Pancreas (tissue), 10 donors: ENCODE measurements around the gene GNGT1. TPM values are rescaled to one million over a fixed set of nuclear protein-coding genes. Genes with fewer than 3 reads are reported as not detected.

Experiments
- ATAC-seq, 4 donors: fragments of 200-7000 bp; cut with Tn5 transposase; one replicate each; pipeline versions ENCODE4 v1.8.0 to v1.9.1; 2020; ENCODE audit warnings: mild to moderate bottlenecking in 4 of 4, moderate library complexity in 4 of 4
- DNase-seq, 6 donors: peaks; one replicate each; pipeline ENCODE4 v3.0.0-alpha.2; 2020
- FAIRE-seq: peaks from 2 replicates; lab custom pipeline; 2012; peaks lifted over from hg19 to GRCh38; lab: Jason Lieb, UNC
- H3K27ac ChIP-seq, 4 donors: fragments of 200-600 bp; sonication (generic); 1 replicate in 3 of 4; 2 replicates in 1 of 4; pipeline versions ENCODE4 v1.5.0 to v1.8.0; 2020
- H3K27me3 ChIP-seq, 4 donors: fragments of 200-600 bp; one replicate each; pipeline ENCODE4 v1.8.0; 2021
- H3K36me3 ChIP-seq, 3 donors: fragments of 200-600 bp; sonication (generic) in 1 of 3; one replicate each; pipeline versions ENCODE4 v1.5.0 to v1.8.0; 2020 to 2021
- H3K4me1 ChIP-seq, 3 donors: fragments of 200-600 bp; one replicate each; pipeline ENCODE4 v1.8.0; 2021
- H3K4me3 ChIP-seq, 4 donors: fragments of 200-600 bp; sonication (generic) in 2 of 4; one replicate each; pipeline versions ENCODE4 v1.5.0 to v1.8.0; 2020 to 2021
- H3K9me3 ChIP-seq, 4 donors: fragments of 200-600 bp; one replicate each; pipeline ENCODE4 v1.8.0; 2021
- CTCF ChIP-seq, 4 donors: fragments of 200-600 bp; sonication (generic) in 3 of 4; IDR thresholded peaks; one replicate each; pipeline versions ENCODE4 v1.5.0 to v1.8.0; 2021; ENCODE audit warnings: antibody characterized with exemption in 4 of 4
- WGBS, 2 donors: extraction: QIAGEN DNeasy Blood & Tissue Kit; methylation state at CpG; one replicate each; pipeline ENCODE4 v1.1.7; 2013; 5-methylcytosine and 5-hydroxymethylcytosine counted together
- intact Hi-C, 3 donors: fragments of 100-400 bp; cut with DNase I; formaldehyde crosslinking; loops; one replicate each; pipeline versions ENCODE4 v1.11.1 to v1.14.2; 2022
- polyA plus RNA-seq, 2 donors: library from polyadenylated mRNA; stranded (reverse); fragments of 200-250 nt; gene quantifications; one replicate each; pipeline ENCODE4 v1.2.3, GENCODE V29; 2013
- total RNA-seq, 6 donors: library from RNA; stranded (reverse); fragmentation: NEBNext Ultra II Directional in 4 of 6; extraction: Animal tissue kit (Norgen Biotek cat#: 25700) in 4 of 6; gene quantifications; one replicate each; pipeline versions ENCODE4 v1.2.1 to v1.2.4, GENCODE V29; 2021 to 2023
- donor health status: healthy with polysubstance abuse.
- donor health status: DM: no; HTN: no; CAD: no; lungs with moderate emphysema.
- donor health status: DM: no; HTN: no; CAD: no.
- donor health status: control.
- donor health status: control.
- donor health status: Bipolar disorder and iron deficiency.
- donor health status: DM: yes; HTN: yes; CAD: no.
- donor health status: DM: no; HTN: no; CAD: no.
- donor health status: DM: no; HTN: no; CAD: no.
- donor health status: DM: yes; HTN: yes; CAD: no.

GNGT1 gene
- total and polyA plus RNA-seq, 8 donors = not detected

GRCh38 chr7:93890041-93890463 lies 16.3 kb upstream of the GNGT1 start:
- intact Hi-C loops = no loop called here
- Histone ChIP-seq H3K9me3 (no peaks in the 10 kb centered on the region), H3K27me3 (no peaks in the 10 kb centered on the region), H3K4me1 (peaks cover 0 to under 1% (median 0%) of the 10 kb centered on the region in 3 donors), H3K27ac (peak overlapping the region; percentile 18 to 79 (median 70)), H3K36me3 (no peaks in the 10 kb centered on the region), H3K4me3 (peak overlapping the region; percentile 8 to 54 (median 38))
- FAIRE-seq (no peak), DNase-seq (peak; percentile 5 to 70 (median 33)), ATAC-seq (peak; percentile 64 to 79 (median 78))
- whole genome bisulfite sequencing, 2 donors = 0 to 1% methylated on average over 28 of the region's 28 CpGs
- no peak for TF ChIP-seq CTCF (IDR thresholded peaks at IDR 0.05)

- intact Hi-C loops = no loop called here
- ATAC-seq (peak; percentile 78 to 87 (median 84)), FAIRE-seq (no peak), DNase-seq (peak; percentile 42 to 75 (median 60))
- Histone ChIP-seq H3K36me3 (no peaks in the 10 kb centered on the region), H3K27ac (peak within 1 kb of the TSS; percentile 18 to 79 (median 70)), H3K27me3 (no peaks in the 10 kb centered on the region), H3K4me3 (peak within 1 kb of the TSS; percentile 8 to 54 (median 38)), H3K9me3 (no peaks in the 10 kb centered on the region), H3K4me1 (peaks cover 0 to 6% (median 2%) of the 10 kb centered on the region in 3 donors)
- WGBS, 2 donors = 1 to 2% methylated on average over 48 to 49 of the region's 49 CpGs
- no peak for TF ChIP-seq CTCF (IDR thresholded peaks at IDR 0.05)
Observed at GRCh38 chr7:93890464-93891068, 15.8 kb upstream of the GNGT1 start, which contains the start of gene TFPI2. Gene TFPI2 (minus strand): TSS chr7:93890753. CDS start chr7:93890678, 75 bp downstream.

GRCh38 chr7:93894426-93894825 lies 11.9 kb upstream of the GNGT1 start:
- no peaks in the 10 kb centered on the region for H3K9me3 ChIP-seq
- 84 to 93% methylated on average over 1 of the region's 1 CpG for WGBS, 2 donors
- FAIRE-seq (no peak), ATAC-seq (no peak), DNase-seq (no peak)
- TF ChIP-seq CTCF (IDR thresholded peaks at IDR 0.05) = no peak
- no peak overlapping the region for H3K27ac ChIP-seq
- no peaks in the 10 kb centered on the region for H3K36me3 ChIP-seq
- intact Hi-C loops = no loop called here
- no peak overlapping the region for H3K4me3 ChIP-seq
- no peaks in the 10 kb centered on the region for H3K27me3 ChIP-seq
- H3K4me1 ChIP-seq = peaks cover 6 to 26% (median 17%) of the 10 kb centered on the region in 3 donors

GRCh38 chr7:93894966-93895640 lies 11.3 kb upstream of the GNGT1 start:
- 42% methylated on average over 3 of the region's 3 CpGs for WGBS, 2 donors
- Histone ChIP-seq H3K4me3 (no peak overlapping the region), H3K9me3 (no peaks in the 10 kb centered on the region), H3K27ac (no peak overlapping the region), H3K36me3 (no peaks in the 10 kb centered on the region), H3K27me3 (no peaks in the 10 kb centered on the region), H3K4me1 (peaks cover 6 to 26% (median 17%) of the 10 kb centered on the region in 3 donors)
- no peak for TF ChIP-seq CTCF (IDR thresholded peaks at IDR 0.05)
- DNase-seq (no peak), ATAC-seq (no peak), FAIRE-seq (no peak)
- intact Hi-C loops = no loop called here
